ENCODE measurements around the gene TNFRSF25.
"Not testable (repeated sequence)": the region's sequence is repeated elsewhere in the genome, so short reads cannot be mapped to it uniquely, and the experiment has no call there.

The TNFRSF25 gene

DNA sequence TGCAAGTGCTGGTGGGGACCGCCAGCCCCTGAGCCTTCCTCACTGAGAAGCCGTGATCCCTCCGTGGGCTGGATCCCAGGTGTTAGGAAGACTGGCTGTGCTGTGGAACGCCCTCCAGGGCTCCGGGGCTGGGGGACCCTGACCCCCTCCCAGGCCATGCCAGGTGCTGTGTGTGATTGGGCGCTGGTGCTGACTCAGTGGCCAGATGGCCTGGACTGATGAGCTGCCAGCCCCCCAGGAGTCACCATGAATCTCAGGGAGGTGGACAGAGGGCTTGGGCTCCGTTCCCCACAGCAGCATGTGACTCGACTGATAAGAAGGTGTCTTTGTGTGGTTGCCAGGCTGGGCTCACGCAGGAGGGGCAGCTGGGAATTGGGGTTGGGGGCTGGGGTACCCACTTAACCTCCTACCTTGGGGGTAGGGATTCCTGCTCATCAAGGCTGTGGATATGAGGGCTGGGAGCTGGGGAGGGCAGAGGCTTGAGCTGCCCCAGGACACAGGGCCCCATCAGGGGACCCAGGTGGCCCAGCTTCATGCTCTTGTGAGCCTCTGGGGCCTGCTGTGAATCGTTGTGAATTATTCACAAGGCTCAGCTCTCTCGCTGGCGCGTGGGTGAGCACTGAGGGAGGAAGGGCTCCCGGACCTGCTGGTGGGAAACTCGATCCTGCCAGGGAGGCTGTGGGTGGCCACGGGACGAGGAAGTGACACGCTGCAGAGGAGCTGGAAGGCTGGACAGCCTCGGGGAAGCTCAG is 36.1 kb downstream of the TNFRSF25 start:
- not testable (repeated sequence) for DNase-seq

DNA sequence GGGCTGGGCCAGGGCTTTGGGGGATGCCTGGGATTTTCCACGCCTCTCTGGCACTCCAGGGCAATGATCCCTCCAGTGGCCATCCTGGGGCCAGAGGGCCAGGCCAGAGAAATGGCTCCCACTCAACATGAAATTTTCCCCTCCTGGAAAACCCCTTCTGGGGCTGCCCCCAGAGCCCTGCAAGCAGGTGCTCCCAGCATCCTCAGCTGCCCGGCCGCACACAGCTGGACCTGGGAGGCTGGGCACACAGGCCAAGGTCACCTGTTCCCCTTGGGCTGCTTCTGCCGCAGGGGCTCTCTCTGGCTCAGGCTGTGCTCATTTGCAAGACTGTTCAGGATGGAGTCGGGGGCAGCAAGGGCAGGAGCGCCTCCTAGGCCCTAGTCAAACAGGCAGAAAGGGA is 37.5 kb downstream of the TNFRSF25 start:
- DNase-seq, result not testable (repeated sequence)

DNA sequence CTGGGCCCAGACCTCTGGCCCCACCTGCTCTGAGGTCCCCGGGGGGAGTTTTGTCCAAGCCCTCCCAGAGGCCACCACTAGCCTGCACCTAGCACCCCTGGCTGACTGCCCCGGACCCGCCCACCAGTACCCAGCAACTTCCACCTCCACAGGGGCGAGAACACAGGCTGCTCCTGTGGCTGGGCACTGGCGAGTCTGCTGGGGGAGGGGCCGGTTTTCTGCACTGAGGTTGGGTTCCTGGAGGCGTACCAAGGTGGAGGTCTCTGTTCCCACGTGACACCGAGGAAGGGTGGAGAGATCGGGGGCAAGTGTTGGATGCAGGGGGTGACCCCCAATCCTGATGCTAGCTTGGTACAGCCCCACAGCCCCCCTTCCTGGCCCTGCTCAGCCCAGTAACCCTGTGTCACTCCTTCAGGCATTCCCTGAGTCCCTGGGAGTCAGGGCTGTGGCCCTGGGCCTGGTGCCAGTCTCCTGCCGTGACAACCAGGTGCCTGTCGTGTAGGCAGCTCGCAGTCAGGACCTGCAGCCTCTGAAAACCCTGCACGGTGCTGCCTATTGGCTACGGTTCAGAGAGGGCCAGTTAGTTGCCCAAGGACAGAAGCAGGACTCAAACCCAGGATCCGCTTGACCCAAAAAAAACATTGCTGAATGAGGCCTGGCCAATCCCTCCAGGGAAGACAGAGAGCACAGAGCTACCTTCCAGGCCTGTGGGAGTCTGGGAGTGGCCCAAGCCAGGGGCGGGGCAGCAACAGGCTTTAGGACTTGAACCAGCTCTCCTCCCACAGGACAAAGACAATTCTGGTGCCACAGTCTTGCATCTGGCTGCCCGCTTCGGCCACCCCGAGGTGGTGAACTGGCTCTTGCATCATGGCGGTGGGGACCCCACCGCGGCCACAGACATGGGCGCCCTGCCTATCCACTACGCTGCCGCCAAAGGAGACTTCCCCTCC is 38.3 kb downstream of the TNFRSF25 start:
- DNase-seq, result no peak

DNA sequence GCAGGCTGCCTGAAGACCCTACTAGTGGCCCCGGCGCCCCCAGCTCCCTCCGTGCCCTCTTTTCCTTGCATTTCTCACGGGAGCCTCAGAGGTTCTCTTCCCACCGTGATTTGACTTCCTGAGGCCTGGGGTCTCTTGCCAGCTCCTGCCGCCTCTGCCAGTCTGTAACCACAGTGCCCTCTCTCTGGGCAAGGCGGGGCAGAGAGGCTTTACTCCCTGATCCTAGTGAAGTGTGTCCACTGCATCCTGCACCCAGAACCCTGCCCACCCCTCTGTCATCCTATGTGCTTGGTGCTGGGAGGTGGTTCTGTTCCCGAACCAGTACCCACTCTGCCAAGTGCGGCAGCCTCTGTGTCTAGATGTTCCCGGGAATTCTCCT is 39.0 kb downstream of the TNFRSF25 start:
- DNase-seq, result no peak

DNA sequence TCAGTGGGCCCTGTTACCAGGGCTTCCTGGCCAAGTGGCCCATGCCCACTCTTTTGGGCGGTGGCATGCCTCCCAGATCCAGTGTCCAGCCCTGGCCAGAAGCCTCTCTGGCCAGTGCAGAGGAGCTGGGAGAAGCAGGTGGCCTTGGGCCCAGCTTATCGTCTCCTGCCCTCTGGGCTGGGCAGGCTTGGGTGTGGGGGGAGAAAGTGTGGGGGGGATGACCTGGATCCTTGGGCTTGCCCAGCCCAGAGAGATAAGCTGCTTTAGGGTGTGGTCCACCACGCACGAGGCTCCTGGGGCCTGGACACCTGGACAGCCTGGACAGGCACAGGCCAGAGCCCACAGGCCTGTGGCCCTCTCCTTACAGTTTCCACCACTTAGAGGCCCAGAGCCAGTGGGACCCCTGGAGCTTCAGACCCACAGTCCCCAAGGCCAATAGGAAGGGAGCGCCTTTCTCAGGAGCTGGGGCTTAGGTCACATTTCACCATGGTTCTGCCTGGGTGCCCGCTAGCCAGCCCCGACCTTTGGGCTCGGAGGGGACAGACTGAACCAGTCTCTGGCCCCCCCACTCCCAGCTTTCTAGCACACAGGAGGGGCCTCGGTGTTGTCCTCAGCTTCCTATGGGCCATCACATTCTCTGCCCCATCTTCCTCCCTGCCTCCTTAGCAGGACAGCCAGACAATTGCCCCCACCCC is 39.5 kb downstream of the TNFRSF25 start:
- no peak for DNase-seq

DNA sequence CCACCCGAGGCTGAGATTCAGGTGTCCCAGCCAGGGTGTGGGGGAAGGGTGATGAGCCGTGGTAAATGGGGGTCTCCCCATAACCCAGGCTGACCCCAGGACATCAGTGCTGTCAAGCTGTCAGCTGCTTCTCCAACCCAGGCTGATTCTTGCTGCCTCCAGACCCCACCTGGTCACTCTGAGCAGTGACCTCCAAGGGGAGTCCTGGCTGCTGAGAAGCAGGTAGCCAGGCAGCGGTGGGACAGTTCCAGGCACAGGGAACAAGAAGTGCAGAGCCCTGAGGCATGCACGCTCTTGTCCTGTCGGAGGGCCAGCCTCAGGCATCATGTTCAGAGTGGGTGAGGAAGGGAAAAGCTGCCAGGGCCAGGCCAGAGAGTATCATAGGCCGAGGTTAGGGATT is 40.3 kb downstream of the TNFRSF25 start:
- no peak for DNase-seq

DNA sequence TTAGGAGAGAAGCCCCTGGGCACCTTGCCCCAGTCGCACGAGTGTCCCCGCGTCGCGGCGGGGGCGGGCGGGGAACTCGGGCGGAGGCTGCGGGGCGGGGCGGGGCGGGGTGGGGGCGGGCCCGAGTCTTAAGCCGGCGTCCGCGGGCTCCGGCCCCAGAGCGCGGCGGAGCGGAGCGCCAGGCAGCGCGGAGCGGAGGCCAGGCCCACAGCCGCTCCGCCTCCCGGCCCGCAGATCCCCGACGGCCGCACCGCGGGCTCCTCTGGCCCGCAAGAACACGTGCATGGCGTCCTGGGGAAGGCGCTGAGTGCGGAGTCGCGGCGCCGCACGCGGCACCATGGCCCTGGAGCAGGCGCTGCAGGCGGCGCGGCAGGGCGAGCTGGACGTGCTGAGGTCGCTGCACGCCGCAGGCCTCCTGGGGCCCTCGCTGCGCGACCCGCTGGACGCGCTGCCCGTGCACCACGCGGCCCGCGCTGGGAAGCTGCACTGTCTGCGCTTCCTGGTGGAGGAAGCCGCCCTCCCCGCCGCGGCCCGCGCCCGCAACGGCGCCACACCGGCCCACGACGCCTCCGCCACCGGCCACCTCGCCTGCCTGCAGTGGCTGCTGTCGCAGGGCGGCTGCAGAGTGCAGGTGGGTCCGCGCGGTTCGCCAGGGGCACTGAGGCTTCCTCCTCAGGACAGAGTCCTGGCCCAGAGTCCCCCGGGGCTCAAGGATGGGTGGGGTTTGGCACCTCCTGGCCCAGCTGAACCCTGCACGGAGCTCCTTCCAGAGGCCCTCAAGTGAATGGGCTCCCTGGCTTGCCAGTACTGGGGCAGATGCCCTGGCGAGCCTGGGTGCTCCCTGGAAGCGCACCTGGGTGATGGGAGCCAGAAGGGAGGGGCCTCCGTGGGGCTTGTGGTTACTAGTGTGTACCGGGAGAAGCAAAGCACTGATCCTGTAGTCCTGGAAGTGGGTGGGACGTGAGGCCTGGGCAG is 41.1 kb downstream of the TNFRSF25 start, which contains the start of gene ESPN:
ESPN (plus strand) TSS at position 158 of the 975 bp plus-strand sequence; CDS start at position 338, 180 bp downstream.
- DNase-seq, result no peak

DNA sequence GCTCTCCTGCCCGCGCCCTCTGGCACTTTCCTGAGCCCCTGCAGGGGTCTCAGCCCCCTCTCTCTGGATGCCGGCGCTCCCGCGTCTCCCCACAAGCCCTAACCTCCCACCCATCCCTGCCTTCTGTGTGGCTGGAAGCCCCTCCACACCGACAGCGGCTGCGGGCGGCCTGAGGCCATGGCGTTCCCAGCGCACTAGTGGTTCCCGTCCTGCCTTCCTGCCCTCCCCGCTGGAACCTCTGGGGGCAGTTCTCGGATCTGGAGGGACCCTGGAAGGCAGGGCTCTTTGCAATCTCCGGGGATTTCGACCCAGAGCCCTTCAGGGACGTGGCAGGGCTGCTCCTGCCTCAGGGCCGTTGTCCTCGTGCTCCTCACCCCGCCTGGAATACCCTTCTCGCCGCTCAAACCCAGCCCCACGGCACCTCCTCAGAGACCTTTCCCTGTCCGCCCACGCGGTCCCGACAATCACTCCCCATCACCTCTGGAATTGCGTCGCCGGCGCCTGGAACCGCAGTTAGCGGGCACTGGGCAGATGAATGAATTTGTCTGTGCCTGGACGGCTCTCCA is 41.9 kb downstream of the TNFRSF25 start:
- no peak for DNase-seq

DNA sequence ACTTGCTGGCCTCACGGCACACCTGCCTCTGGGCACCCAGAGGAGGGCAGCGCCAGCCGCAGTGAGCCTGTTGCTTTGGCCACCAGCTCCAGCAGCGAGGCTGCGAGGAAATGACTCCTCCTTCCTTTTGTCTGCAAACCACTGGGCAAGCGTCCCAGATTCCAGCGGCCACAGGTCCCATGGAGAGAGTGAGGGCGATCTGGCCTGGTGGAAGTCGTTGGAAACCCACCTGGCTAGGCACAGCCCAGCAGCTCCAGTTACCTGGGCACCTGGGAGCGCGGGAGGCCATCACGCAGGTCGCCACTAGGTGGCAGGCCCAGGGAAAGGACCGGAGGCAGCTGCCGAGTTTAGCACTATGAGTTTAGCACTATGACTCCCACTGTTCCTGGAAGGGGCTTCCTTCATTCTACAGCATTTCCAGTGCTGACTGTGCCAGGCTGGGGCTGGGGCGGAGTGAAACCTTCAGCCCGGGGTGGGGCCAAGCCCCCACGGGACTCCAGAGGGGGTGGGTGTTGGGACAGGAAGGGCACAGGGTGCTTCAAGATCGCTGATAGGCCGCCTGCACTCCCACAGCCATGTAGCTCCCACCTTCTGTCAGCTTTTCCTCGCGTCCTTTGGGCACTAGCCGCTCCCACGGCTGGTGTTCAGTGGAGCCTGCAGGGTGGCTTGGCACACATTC is 42.5 kb downstream of the TNFRSF25 start:
- DNase-seq, result no peak

DNA sequence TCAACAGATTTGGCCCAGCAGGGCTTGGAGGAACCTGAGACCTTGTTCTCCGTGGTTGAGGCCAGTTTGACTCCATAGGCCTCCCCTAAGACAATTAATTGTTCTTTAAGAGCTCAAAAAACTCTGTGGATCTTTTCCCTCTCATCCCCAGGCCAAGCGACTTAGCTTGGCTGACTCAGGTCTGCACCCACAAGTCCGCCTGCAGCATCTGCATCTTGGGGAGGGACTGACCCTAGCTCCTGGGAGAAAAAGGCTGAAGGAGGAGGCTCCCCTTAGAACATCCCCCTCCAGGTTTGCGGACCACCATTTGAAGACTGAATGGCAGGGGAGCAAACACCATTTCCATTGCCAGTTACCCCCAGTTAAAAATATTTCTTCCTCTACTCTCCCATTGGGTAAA is 44.7 kb downstream of the TNFRSF25 start:
- no peak for DNase-seq

DNA sequence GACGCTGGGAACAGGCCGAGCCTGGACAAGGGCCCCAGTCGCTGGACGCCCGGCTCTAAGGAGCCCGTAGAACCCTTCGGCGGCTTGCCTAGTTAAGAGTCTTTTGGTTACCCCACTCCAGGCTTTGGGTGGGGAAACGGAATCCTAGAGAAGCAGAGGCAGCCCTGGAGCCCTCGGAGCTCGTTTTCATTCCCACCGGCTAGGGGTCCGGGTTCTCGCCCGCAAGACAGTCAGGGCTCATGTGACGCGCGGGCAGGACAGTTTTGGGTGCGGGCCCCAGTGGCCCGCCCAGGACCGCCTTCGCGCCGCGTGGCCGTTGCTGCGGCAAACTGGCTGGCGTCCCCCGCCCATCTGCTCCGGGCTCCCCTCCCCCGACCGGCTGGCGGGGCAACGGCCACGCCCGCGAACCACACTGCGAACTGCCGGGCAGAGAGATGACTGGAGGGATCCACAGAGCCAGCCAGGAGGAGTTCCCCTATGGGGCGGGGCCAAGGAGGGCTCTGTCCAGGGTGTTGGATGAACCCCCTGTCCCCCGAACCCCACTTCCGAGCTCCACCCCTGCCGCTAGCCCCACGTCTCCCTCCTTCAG is 45.4 kb downstream of the TNFRSF25 start:
- DNase-seq, result no peak

DNA sequence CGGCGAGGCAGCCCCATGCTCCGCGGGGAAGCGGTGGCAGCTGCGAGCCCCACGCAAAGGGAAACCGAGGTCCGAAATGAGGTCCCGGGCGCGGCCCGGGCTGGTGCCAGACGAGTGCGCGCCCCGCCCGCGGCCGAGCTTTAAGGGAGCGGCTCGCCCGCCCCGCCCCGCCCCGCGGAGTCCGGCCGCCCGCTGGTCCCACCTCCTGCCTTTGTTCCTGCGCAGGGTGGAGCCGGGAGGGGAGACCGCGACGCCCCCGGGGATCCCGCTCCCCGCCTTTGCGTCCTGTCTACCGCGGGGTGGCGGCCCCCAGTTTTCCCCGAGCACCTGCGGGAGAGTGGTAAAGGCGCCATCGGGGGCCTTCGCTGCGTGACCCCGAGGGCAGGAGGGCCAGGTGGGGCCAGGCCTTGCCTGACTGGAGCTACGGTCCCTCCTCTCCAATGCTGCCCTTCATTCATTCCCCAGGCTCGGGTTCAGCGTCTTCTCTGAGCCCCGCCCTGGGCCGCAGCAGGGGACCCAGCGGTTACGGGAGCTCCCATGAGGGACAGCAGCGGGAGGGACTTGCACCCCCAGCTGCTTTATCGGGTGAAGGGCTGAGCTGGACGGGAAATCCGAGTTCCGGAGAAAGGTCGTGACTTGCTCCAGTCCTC is 46.0 kb downstream of the TNFRSF25 start, which contains the start of gene HES2:
HES2 (minus strand) TSS at position 116 of the 650 bp plus-strand sequence; CDS start at position 17, 99 bp downstream.
- DNase-seq, result no peak

DNA sequence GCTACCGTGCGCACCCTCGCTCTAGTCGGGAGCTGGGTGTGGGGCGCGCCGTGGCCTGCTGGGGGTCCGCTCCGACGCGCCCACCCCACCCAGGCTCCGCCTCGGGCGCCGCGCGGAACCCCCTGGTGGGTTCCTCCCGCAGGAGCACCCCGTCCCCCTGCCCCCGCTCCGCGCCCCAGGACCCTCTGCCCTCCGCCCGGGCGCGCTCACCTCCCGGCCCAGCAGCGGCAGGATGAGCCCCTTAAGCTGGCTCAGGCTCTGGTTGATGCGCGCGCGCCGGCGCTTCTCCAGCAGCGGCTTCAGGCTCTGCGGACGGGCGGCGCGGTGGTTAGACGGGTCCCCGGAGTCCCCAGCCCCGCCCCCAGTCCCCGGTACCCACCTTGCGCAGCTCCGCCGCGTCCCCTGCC is 46.6 kb downstream of the TNFRSF25 start:
- DNase-seq, result no peak

DNA sequence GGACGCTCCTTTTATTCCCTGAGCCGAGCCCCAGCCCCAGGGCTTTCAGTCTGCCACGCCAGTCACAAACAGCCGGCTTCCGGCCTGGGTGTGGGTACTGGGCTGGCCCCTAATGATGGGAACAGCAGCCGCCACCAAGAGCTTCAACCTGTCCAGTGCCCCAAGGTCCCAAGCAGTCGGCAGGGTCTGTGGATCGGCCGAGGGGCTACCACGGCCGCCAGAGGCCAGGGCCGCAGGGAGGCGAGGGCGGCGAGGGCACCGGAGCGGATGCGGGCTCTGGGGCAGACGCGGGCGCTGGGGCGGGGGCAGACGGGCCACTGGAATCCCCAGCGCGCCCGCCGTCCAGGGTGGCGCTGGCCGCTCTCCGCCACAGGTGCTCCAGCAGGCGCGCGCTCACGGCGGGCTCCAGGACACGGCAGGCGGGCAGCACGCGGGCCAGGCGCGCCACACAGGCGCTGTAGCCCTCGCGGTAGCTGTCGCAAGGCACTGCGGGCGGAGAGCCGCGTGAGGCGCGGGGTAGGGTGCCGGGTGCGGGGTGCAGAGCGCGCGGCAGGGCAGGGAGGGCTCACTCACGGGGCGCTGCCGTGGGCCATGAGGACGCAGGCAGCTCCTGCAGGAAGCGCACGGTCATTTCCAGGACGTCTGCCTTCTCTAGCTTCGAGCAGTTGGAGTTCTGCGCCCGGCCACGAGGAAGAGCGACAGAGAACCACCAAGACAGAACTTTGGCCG is 47.1 kb downstream of the TNFRSF25 start:
- no peak for DNase-seq

DNA sequence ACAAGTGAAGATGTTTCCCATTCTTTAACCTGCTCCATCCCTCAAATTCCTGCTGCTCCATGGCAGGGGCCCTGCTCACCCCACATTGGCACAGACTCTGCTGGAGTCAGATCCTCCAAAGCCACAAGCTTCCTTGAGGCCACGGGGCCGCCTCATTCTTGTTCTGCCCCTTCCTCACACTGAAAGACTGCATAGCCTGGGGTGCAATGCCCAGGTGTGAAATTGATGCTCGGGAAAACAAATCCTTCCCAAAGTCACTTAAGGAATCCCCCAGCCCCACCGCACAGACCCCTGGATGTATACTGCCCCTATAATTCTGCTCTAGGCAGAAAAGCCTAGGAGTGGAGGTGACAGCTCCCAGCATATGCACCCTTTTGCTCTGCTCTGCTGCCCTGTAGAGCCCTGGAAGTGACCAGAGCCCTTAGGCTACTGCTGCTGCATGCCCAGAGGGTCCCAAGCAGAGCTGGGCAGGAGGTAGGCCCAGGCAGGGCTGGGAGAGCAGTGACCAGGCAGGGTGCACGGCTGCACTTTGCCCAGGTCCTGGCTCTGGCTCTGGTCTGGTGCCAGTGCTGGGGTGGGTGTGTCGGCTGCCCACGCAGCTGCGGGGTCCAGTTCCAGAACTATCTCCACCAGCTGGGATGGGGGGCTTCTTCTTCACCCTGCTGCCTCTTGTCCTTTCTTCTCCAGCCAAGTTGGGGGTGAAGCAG is 47.9 kb downstream of the TNFRSF25 start:
- DNase-seq, result no peak

DNA sequence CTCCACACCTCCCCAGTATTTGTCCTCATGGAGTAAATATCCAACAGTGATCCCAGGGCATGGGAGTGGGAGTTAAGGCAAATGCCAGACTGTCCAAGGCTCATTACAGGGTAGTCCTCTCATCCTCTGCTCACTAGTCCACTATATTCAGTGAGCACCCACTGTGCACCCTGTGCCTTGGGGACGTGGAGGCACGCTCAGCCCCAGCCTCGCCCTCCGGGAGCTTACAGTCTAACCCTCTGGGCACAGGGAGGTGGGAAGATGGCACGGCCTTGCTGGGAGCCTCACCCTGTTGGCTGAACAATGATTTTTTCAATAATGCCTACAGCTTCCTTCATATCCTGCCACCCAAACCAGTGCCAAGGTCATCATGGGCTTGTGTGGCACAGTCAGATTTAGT is 49.1 kb downstream of the TNFRSF25 start:
- no peak for DNase-seq

DNA sequence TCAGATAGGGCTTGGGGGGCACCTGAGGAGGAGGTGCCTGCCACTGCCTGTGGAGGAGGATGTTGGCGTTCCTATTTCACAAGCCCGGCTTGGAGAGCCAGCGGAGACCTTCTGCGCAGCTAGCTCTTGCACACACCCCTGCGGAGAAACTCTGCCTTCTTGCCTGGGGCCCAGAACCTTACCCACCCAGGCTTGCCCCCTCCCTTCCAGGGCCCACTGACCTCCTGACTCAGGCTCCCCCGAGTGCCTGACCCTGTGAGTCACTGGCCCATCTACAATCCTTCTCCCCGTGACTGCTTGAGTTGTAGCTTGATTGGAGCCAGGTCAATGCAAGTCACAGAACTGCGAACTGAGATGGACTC is 49.7 kb downstream of the TNFRSF25 start:
- no peak for DNase-seq

DNA sequence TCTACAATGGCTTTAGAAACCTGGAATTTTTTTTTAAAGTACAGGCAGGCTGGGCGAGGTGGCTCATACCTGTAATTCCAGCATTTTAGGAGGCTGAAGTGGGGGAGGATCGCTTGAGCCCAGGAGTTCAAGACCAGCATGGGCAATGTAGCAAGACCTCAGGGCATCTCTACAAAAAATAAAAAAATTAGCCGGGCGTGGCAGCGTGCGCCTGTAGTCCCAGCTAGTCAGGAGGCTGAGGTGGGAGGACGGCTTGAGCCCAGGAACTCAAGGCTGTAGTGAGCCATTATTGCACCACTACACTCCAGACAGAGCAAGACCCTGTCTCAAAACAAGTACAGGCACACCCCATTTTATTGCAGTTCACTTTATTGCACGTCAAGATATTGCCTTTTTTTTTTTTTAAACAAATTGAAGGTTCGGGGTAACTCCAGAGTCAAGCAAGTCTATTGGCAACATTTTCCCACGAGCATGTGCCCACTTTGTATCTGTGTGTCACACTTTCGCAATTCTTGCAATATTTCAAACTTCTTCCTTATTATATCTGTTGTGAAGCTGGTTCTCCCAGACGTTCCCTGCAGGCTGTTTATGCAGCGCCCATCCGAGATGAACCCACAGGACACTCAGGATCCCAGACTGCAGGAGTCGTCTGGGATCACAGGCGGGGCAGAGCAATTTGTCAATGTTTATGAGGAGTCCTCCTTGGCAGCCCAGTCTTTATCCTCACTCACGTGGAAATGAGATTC is 50.9 kb downstream of the TNFRSF25 start:
- DNase-seq, result no peak
